A549 treated with AZD9567 at 1 μM for 4 hours (cell line): ENCODE data around the gene ELAVL4. TPM values are rescaled to one million over a fixed set of nuclear protein-coding genes. Genes with fewer than 3 reads are reported as not detected.

Source experiments
- total RNA-seq: library from RNA; stranded (reverse); fragments of 200-300 nt; extraction: Qiagen RNA extraction; gene quantifications from 5 replicates; pipeline ENCODE4 v1.2.3, GENCODE V29; 2022; ENCODE audit not compliant: insufficient read depth

Gene ELAVL4
- total RNA-seq: not detected in 5 replicates

DNA sequence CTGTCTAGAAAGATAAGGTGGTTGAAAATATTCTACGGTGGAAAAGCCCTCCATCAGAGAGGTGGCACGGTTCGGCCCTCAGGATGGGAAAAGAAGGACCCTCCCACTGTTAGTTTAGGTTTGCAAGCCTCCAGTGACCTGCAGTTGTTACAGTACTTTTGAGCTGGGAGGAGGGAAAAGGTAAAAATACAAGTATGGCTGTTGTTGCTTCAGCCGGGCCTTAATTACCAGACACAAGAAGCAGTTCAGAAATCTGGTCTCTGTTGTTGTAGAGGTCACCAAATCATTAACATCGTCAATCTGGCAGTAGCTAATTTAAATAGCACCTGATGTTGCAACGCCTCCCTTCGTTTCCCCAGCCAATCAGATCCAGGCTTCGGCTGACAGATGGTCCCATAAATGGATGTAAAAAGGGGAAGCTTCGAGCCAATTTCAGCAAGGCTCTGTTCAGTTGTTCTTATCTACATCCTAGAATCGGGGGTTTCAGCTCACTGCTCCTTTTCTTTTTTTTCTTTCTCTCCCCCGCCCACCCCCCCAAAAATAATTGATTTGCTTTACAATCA, at the start of gene ELAVL4:
Gene ELAVL4, plus strand, starts transcription at position 424 of the 563 bp plus-strand sequence. CDS start 270 bp downstream, outside the sequence.

Other genes starting within 250 kb of the ELAVL4 start
- gene AGBL4, start 85.0 kb upstream of the ELAVL4 start, total RNA-seq: not detected in 5 replicates